ENCODE data around the gene ADAP1. TPM values are rescaled to one million over a fixed set of nuclear protein-coding genes. Genes with fewer than 3 reads are reported as not detected.
"Not testable (repeated sequence)": the region's sequence is repeated elsewhere in the genome, so short reads cannot be mapped to it uniquely, and the experiment has no call there.

ADAP1 gene
- total and polyA plus RNA-seq, 2 of the 8 experiments (the other 6 are each of a cell fraction or from before 2014, with no cell fraction given) = 5.8 to 6.1 TPM

- H3K4me3 ChIP-seq (ENCODE audit: extremely low read depth in 1 of 4, insufficient read depth in 2 of 4, low read depth in 3 of 4, low read length in 4 of 4); POLR2A ChIA-PET (ENCODE audit: partially characterized antibody); H4K20me1 ChIP-seq (replicated peaks in 1 of 2; ENCODE audit: control insufficient read depth in 1 of 2, insufficient read depth in 2 of 2, low read length in 2 of 2); H2BK20ac ChIP-seq (ENCODE audit: low read length); H3K9me3 ChIP-seq (ENCODE audit: insufficient read depth in 2 of 2, low read depth in 1 of 2, low read length in 1 of 2); H3K4me2 ChIP-seq (ENCODE audit: insufficient read depth in 1 of 2, low read depth in 2 of 2, low read length in 2 of 2); H2BK5ac ChIP-seq (ENCODE audit: low read depth, low read length); H3K56ac ChIP-seq (replicated peaks; ENCODE audit: insufficient read length, low read depth, low read length); H3K27me3 ChIP-seq (replicated peaks in 1 of 4; ENCODE audit: control insufficient read depth in 3 of 4, extremely low read depth in 1 of 4, insufficient read depth in 3 of 4, low read length in 3 of 4); CTCF ChIA-PET (ENCODE audit: partially characterized antibody); H3K23ac ChIP-seq (ENCODE audit: insufficient read length); H4K91ac ChIP-seq (replicated peaks; ENCODE audit: insufficient read length, low read length); H3K4me1 ChIP-seq (replicated peaks in 1 of 4; ENCODE audit: control insufficient read depth in 3 of 4, insufficient read depth in 4 of 4, low read length in 3 of 4); H3K18ac ChIP-seq (ENCODE audit: extremely low read depth, low read length); H4K5ac ChIP-seq (ENCODE audit: insufficient read length, low read depth, low read length); H2BK12ac ChIP-seq (ENCODE audit: low read depth, low read length); DNase-seq (ENCODE audit: low read depth in 1 of 2, low spot score in 2 of 2); H3K4ac ChIP-seq (replicated peaks; ENCODE audit: insufficient read length, low read depth, low read length); H3K79me2 ChIP-seq (ENCODE audit: control insufficient read depth in 1 of 2, insufficient read depth in 2 of 2, low read length in 2 of 2); H3K14ac ChIP-seq (ENCODE audit: insufficient read length); H2BK120ac ChIP-seq (replicated peaks; ENCODE audit: low read depth, low read length); H4K8ac ChIP-seq (ENCODE audit: extremely low read depth, insufficient read depth, low read length); H3K27ac ChIP-seq (ENCODE audit: low read depth, low read length); H2AFZ ChIP-seq (ENCODE audit: low read length); H3K9ac ChIP-seq (replicated peaks in 1 of 4; ENCODE audit: extremely low read depth in 1 of 4, low read depth in 3 of 4, low read length in 3 of 4); H2AK5ac ChIP-seq (ENCODE audit: low read depth, low read length); H3K79me1 ChIP-seq (ENCODE audit: low read depth, low read length); H2BK15ac ChIP-seq (ENCODE audit: low read length); FAIRE-seq; H3K23me2 ChIP-seq (ENCODE audit: low read depth, low read length); H3K36me3 ChIP-seq (ENCODE audit: control insufficient read depth in 2 of 4, insufficient read depth in 4 of 4, low read length in 3 of 4): not testable (repeated sequence)
- no CpG with 5 or more reads among the region's 7 CpGs for WGBS, 2 experiments (ENCODE audit: extremely low coverage in 1 of 2, insufficient coverage in 1 of 2, insufficient read length in 1 of 2, insufficient replicate concordance in 2 of 2, low coverage in 1 of 2, low lambda C conversion rate in 2 of 2, missing lambda C conversion rate in 1 of 2)
Observed at GRCh38 chr7:1002445-1002844, 48.0 kb upstream of the ADAP1 start.
